K562 (cell line): ENCODE results near the gene VSIG2. TPM values are rescaled to one million over a fixed set of nuclear protein-coding genes. Genes with fewer than 3 reads are reported as not detected.

Experiments
- ZNF121 ChIP-seq: sonication (generic); formaldehyde crosslinking; conservative IDR thresholded peaks from 2 replicates; pipeline ENCODE4 v1.8.0; 2022; ENCODE audit warnings: missing genetic modification reagents
- polyA plus RNA-seq, 8 experiments: library from polyadenylated mRNA; depleted of rRNA in 4 of 8; stranded (reverse) in 5 of 8; unstranded in 3 of 8; fragments of >200 nt; fragmentation: Nextera tagmentation in 2 of 8; fragmentation: Illumina TruSeq in 1 of 8; extraction: Ambion mirVana in 2 of 8; extraction: Trizol in 1 of 8; gene quantifications; 2 replicates each; pipeline versions ENCODE4 v1.2.1 to v1.2.3, GENCODE V29; 2011 to 2014; ENCODE audit warnings: inconsistent platforms in 1 of 8, missing spikeins in 1 of 8
- total RNA-seq, 7 experiments: library from RNA; depleted of rRNA in 6 of 7; stranded (reverse); fragments of >200 nt in 6 of 7; fragmentation: Illumina TruSeq in 2 of 7; extraction: Trizol in 2 of 7; gene quantifications; 2 replicates each; pipeline versions ENCODE4 v1.2.1 to v1.2.3, GENCODE V29; 2011 to 2021; ENCODE audit warnings: low replicate concordance in 1 of 7
- TF ChIP-seq, protein P1 (sequence below): fragments of 200-600 bp; sonication (generic); IDR thresholded peaks from one replicate; pipeline ENCODE4 v1.6.1; 2012; ENCODE audit warnings: mild to moderate bottlenecking, low read depth, low read length, inconsistent platforms

Gene VSIG2
- total and polyA plus RNA-seq, 9 of the 15 experiments (the other 6 are each of a cell fraction or from before 2014, with no cell fraction given): not detected

DNA sequence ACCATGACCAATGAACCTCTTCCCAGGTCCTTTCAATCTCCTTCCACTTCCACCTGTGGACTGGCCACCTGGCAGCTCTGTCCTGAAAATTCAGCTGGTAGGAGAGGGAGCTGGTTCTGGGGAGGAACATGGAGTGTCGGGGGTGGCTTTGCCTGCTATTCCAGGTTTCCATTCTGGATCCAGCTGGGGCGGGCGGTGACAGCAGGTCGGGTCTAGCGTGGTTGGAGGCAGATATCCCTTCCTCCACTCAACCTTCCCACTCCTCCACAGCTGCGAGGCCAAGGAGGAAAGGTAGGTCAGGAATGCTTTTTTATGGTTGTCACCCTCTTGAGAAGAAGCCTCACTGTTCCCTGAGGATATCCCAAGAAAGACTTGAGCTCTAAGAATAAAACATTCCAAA lies 9.0 kb downstream of the VSIG2 start (continued):
- TF ChIP-seq, protein P1, sequence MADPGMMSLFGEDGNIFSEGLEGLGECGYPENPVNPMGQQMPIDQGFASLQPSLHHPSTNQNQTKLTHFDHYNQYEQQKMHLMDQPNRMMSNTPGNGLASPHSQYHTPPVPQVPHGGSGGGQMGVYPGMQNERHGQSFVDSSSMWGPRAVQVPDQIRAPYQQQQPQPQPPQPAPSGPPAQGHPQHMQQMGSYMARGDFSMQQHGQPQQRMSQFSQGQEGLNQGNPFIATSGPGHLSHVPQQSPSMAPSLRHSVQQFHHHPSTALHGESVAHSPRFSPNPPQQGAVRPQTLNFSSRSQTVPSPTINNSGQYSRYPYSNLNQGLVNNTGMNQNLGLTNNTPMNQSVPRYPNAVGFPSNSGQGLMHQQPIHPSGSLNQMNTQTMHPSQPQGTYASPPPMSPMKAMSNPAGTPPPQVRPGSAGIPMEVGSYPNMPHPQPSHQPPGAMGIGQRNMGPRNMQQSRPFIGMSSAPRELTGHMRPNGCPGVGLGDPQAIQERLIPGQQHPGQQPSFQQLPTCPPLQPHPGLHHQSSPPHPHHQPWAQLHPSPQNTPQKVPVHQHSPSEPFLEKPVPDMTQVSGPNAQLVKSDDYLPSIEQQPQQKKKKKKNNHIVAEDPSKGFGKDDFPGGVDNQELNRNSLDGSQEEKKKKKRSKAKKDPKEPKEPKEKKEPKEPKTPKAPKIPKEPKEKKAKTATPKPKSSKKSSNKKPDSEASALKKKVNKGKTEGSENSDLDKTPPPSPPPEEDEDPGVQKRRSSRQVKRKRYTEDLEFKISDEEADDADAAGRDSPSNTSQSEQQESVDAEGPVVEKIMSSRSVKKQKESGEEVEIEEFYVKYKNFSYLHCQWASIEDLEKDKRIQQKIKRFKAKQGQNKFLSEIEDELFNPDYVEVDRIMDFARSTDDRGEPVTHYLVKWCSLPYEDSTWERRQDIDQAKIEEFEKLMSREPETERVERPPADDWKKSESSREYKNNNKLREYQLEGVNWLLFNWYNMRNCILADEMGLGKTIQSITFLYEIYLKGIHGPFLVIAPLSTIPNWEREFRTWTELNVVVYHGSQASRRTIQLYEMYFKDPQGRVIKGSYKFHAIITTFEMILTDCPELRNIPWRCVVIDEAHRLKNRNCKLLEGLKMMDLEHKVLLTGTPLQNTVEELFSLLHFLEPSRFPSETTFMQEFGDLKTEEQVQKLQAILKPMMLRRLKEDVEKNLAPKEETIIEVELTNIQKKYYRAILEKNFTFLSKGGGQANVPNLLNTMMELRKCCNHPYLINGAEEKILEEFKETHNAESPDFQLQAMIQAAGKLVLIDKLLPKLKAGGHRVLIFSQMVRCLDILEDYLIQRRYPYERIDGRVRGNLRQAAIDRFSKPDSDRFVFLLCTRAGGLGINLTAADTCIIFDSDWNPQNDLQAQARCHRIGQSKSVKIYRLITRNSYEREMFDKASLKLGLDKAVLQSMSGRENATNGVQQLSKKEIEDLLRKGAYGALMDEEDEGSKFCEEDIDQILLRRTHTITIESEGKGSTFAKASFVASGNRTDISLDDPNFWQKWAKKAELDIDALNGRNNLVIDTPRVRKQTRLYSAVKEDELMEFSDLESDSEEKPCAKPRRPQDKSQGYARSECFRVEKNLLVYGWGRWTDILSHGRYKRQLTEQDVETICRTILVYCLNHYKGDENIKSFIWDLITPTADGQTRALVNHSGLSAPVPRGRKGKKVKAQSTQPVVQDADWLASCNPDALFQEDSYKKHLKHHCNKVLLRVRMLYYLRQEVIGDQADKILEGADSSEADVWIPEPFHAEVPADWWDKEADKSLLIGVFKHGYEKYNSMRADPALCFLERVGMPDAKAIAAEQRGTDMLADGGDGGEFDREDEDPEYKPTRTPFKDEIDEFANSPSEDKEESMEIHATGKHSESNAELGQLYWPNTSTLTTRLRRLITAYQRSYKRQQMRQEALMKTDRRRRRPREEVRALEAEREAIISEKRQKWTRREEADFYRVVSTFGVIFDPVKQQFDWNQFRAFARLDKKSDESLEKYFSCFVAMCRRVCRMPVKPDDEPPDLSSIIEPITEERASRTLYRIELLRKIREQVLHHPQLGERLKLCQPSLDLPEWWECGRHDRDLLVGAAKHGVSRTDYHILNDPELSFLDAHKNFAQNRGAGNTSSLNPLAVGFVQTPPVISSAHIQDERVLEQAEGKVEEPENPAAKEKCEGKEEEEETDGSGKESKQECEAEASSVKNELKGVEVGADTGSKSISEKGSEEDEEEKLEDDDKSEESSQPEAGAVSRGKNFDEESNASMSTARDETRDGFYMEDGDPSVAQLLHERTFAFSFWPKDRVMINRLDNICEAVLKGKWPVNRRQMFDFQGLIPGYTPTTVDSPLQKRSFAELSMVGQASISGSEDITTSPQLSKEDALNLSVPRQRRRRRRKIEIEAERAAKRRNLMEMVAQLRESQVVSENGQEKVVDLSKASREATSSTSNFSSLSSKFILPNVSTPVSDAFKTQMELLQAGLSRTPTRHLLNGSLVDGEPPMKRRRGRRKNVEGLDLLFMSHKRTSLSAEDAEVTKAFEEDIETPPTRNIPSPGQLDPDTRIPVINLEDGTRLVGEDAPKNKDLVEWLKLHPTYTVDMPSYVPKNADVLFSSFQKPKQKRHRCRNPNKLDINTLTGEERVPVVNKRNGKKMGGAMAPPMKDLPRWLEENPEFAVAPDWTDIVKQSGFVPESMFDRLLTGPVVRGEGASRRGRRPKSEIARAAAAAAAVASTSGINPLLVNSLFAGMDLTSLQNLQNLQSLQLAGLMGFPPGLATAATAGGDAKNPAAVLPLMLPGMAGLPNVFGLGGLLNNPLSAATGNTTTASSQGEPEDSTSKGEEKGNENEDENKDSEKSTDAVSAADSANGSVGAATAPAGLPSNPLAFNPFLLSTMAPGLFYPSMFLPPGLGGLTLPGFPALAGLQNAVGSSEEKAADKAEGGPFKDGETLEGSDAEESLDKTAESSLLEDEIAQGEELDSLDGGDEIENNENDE: no peak
- TF ChIP-seq ZNF121 (CRISPR knock-in tag): no peak
